SK-N-MC (cell line): ENCODE results near the gene IL17RA.

Experiments used
- DNase-seq: peaks from one replicate; pipeline ENCODE4 v3.0.0-alpha.2; 2011; ENCODE audit warnings: low read depth, low spot score
- H3K27ac ChIP-seq: fragments of 200-600 bp; sonication (generic); 2 replicates; pipeline ENCODE4 v1.5.1; 2016; ENCODE audit warnings: mixed run types
- H3K36me3 ChIP-seq: fragments of 200-600 bp; sonication (generic); 2 replicates; pipeline ENCODE4 v1.6.1; 2017; ENCODE audit warnings: antibody characterized with exemption, low read length, mixed read lengths; ENCODE audit not compliant: insufficient read depth
- H3K4me3 ChIP-seq: fragments of 200-600 bp; sonication (generic); 2 replicates; pipeline ENCODE4 v1.5.1; 2016
- H3K9ac ChIP-seq: fragments of 200-600 bp; sonication (generic); 2 replicates; pipeline ENCODE4 v1.8.0; 2017; ENCODE audit warnings: mixed run types, mixed read lengths; ENCODE audit not compliant: insufficient read length
- H3K9me3 ChIP-seq: fragments of 200-600 bp; sonication (generic); 2 replicates; pipeline ENCODE4 v1.6.1; 2017; ENCODE audit warnings: low read depth, mild to moderate bottlenecking, antibody characterized with exemption, low read length, moderate library complexity, mixed read lengths
- EZH2 ChIP-seq: fragments of 200-600 bp; sonication (generic); IDR thresholded peaks from one replicate; pipeline ENCODE4 v1.6.1; 2017; ENCODE audit warnings: antibody characterized with exemption
- FOXP2 ChIP-seq: optimal IDR thresholded peaks from 2 replicates; pipeline ENCODE3; 2011; ENCODE audit warnings: mild to moderate bottlenecking, moderate library complexity; ENCODE audit not compliant: insufficient read depth; ENCODE audit errors: extremely low read length, control extremely low read depth
- POLR2AphosphoS5 ChIP-seq: IDR thresholded peaks from 2 replicates; pipeline ENCODE4 v1.6.1; 2012; ENCODE audit warnings: mild to moderate bottlenecking, low read depth, low read length, borderline replicate concordance

The IL17RA gene

DNA sequence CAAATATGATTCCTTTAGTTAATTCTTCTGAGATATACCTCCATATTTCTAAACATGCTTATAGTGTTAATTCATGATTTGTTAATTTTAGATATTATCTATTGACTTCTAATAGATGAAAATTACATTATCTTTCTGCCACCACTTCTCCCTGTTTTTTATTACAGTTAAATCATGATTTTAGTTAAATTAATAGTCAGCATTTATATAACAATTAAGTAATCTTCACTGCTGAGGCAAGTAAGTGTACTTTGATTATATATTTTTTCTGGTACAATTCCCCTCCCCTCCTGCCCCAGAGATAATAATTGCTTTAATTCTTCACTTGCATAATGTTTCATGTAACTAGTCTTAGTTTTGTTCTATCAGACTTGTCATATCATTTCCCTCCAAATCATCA is 5.8 kb downstream of the IL17RA start:
- TF ChIP-seq POLR2AphosphoS5 (no peak), EZH2 (no peak), FOXP2 (no peak)
- Histone ChIP-seq H3K4me3 (no peak overlapping the region), H3K27ac (no peak overlapping the region), H3K9ac (no peak overlapping the region), H3K9me3 (no peaks in the 10 kb centered on the region), H3K36me3 (no peaks in the 10 kb centered on the region)
- DNase-seq = no peak

DNA sequence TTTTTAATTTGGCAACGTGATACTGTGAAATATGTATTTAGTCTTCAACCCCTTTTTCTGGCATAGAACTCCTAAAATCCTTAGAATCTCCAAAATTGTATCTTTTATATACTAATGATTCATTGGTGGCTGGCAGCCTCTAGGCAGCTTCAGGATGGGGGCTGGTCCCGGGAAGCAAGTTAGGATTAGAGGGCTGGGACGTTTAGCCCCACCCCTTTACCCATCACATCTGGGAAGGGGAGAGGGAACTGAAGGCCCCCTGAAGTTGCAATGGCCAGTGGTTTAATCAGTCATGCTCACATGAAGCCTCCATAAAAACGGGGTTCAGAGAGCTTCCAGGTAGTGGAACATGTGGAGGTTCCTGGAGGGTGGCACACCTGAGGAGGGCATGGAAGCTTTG is 7.1 kb downstream of the IL17RA start:
- H3K36me3 ChIP-seq = no peaks in the 10 kb centered on the region
- no peak for DNase-seq
- no peaks in the 10 kb centered on the region for H3K9me3 ChIP-seq
- H3K9ac ChIP-seq = no peak overlapping the region
- no peak overlapping the region for H3K4me3 ChIP-seq
- no peak overlapping the region for H3K27ac ChIP-seq
- TF ChIP-seq FOXP2 (no peak), EZH2 (no peak), POLR2AphosphoS5 (no peak)

DNA sequence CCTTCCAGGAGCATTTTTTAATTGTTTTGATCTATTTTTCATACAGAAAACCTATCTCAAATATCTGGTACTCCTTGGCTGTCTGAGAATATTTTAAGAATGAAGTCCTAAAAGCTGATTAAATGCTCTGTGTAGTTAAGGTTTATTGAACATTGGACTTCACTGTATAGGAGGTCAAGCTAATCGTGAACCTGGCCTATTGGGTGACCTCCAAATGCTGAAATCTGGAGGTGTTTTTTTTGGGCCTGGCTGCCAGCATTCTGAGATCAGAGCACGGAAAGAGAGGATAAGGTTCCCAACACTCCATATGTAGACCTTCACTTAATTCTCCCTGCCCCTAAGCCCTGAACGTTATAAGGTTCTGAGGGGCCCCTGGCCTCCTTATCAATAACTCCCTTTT is 8.3 kb downstream of the IL17RA start:
- H3K9ac ChIP-seq = no peak overlapping the region
- no peaks in the 10 kb centered on the region for H3K36me3 ChIP-seq
- TF ChIP-seq EZH2 (no peak), FOXP2 (no peak), POLR2AphosphoS5 (no peak)
- no peak overlapping the region for H3K4me3 ChIP-seq
- H3K9me3 ChIP-seq = no peaks in the 10 kb centered on the region
- DNase-seq = no peak
- no peak overlapping the region for H3K27ac ChIP-seq

DNA sequence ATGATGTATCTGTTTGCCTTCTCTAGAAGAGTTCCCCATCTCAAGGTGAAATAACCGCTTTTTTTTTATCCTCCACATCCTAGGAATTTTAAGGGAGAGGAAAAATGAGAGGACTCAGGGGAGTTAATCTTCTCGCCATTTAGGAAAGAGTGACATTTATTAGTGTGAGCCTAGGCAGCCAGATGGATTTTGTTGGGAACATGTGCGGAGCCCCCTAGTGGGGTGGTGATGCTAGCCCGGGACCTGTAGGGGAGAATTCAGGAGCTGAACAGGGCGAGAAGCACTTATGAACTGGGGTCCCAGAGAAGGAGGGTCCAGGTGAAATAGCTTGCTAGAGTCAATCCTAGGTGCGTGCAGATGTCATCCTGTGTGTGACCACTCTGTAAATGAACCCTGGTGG is 10.7 kb downstream of the IL17RA start:
- no peaks in the 10 kb centered on the region; the same call in 1 of the 2 replicates for H3K36me3 ChIP-seq
- no peak overlapping the region for H3K9ac ChIP-seq
- H3K9me3 ChIP-seq = no peaks in the 10 kb centered on the region
- no peak for DNase-seq
- H3K27ac ChIP-seq = no peak overlapping the region
- TF ChIP-seq POLR2AphosphoS5 (no peak), FOXP2 (no peak), EZH2 (no peak)
- H3K4me3 ChIP-seq = no peak overlapping the region

DNA sequence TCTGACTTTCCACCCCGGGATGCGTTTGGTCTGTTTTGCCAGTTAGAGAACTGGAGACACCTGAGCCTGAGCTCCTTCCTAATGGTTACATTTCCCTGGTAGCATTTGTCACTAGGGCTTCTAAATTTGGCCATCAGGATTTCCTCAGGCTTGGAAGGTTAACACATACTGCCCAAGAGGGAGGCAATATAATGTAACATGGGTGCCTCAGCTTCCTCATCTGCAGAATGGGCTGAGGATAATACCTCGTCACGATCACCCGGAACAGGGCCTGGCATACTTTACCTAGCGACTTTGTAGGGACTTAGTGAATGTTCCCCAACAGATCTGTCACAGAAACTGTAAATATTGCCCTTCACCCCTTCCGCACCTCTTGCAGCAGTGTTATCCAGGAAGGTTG is 11.3 kb downstream of the IL17RA start:
- H3K9me3 ChIP-seq = no peaks in the 10 kb centered on the region
- H3K4me3 ChIP-seq = no peak overlapping the region
- no peak overlapping the region for H3K27ac ChIP-seq
- H3K9ac ChIP-seq = no peak overlapping the region
- H3K36me3 ChIP-seq = no peaks in the 10 kb centered on the region; the same call in 1 of the 2 replicates
- no peak for TF ChIP-seq EZH2
- no peak for TF ChIP-seq POLR2AphosphoS5
- TF ChIP-seq FOXP2 = no peak
- no peak for DNase-seq

DNA sequence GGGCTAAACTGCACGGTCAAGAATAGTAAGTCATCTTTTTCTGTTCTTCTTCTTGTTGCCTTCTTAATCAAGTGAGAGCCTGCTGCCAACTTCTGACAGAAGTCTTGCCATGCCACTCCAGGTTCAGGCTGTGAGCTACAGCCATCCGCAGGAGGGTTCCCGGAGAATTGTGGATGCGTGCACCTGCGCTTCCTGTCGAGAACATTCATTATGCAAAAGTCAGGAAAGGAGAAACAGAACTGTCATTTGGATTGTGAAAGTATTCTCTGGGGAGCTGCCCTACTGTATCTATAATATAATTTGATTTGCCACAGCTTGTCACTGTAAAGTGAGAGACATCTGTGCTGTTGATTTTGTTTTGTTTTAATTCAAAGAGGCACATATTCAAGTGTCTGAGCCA is 12.3 kb downstream of the IL17RA start:
- H3K9me3 ChIP-seq = no peaks in the 10 kb centered on the region
- H3K36me3 ChIP-seq = no peaks in the 10 kb centered on the region; the same call in 1 of the 2 replicates
- no peak overlapping the region for H3K4me3 ChIP-seq
- H3K9ac ChIP-seq = no peak overlapping the region
- no peak overlapping the region for H3K27ac ChIP-seq
- DNase-seq = no peak
- TF ChIP-seq FOXP2 (no peak), POLR2AphosphoS5 (no peak), EZH2 (no peak)

DNA sequence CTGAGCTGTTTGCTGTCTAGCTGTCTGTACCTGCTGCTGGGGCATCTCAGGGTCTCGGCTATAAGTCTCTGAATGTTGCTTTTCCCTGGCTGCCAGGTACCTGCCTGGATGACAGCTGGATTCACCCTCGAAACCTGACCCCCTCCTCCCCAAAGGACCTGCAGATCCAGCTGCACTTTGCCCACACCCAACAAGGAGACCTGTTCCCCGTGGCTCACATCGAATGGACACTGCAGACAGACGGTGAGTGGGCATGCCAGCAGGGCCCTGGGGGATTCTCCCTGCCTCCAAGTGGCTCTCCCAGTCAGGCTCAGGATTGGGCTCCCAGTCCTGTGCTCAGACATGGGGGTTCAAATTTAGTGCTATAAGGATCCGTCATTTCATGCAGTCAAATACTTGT is 12.9 kb downstream of the IL17RA start:
- TF ChIP-seq EZH2 (no peak), FOXP2 (no peak), POLR2AphosphoS5 (no peak)
- H3K27ac ChIP-seq = no peak overlapping the region
- no peak for DNase-seq
- H3K4me3 ChIP-seq = no peak overlapping the region
- H3K9ac ChIP-seq = no peak overlapping the region
- H3K9me3 ChIP-seq = no peaks in the 10 kb centered on the region
- no peaks in the 10 kb centered on the region; the same call in 1 of the 2 replicates for H3K36me3 ChIP-seq

DNA sequence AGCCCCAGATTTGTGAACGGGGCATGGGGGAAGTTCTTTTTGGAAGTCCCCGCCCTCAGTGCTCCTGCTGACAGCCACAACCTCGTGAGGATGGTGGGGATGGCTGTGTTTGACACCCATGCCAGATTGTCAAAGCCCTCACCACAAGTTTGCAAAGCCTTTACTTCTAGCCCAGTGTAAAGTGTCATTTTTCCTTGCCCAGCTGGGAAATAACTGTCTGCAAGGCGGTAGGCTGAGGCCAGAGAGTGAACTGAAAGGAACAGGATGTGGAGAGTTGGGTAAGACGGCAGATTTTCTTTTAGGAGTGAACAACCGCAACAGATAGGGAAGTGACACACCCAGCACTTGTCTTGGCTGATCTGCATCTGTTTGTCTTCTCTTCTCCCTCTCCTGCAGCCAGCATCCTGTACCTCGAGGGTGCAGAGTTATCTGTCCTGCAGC is 13.6 kb downstream of the IL17RA start:
- Histone ChIP-seq H3K9me3 (no peaks in the 10 kb centered on the region), H3K9ac (no peak overlapping the region), H3K27ac (no peak overlapping the region), H3K4me3 (no peak overlapping the region), H3K36me3 (no peaks in the 10 kb centered on the region; the same call in 1 of the 2 replicates)
- DNase-seq = no peak
- TF ChIP-seq FOXP2 (no peak), EZH2 (no peak)

DNA sequence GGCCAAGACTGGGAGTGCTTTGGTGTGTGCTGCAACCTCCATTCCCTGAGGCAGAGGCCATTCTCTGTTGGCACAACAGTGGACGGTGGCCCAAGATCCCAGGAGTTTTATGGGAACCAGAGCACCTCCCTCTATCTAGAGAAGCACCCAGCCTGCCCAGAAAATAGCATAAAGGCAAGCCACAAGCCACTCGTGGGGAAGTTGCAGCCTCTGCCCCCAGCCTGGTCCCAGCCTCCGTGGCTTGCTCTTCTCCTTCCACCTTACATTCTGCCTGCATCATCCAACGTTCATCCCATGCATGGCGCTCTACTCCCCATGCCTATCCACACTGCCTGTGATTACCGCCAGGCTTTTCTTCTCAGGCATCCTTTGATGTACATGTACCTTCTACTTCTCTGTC is 15.8 kb downstream of the IL17RA start:
- H3K27ac ChIP-seq = no peak overlapping the region
- H3K4me3 ChIP-seq = no peak overlapping the region
- no peak overlapping the region for H3K9ac ChIP-seq
- H3K9me3 ChIP-seq = no peaks in the 10 kb centered on the region
- DNase-seq = no peak
- H3K36me3 ChIP-seq = no peaks in the 10 kb centered on the region; the same call in 1 of the 2 replicates
- TF ChIP-seq POLR2AphosphoS5 = no peak
- no peak for TF ChIP-seq EZH2
